Measurements from ENCODE around the gene KCNB1. TPM values are rescaled to one million over a fixed set of nuclear protein-coding genes. Genes with fewer than 3 reads are reported as not detected.

Gene KCNB1
- total RNA-seq, 2 donors from 2014 or later: 0.52 to 3.3 TPM

DNA sequence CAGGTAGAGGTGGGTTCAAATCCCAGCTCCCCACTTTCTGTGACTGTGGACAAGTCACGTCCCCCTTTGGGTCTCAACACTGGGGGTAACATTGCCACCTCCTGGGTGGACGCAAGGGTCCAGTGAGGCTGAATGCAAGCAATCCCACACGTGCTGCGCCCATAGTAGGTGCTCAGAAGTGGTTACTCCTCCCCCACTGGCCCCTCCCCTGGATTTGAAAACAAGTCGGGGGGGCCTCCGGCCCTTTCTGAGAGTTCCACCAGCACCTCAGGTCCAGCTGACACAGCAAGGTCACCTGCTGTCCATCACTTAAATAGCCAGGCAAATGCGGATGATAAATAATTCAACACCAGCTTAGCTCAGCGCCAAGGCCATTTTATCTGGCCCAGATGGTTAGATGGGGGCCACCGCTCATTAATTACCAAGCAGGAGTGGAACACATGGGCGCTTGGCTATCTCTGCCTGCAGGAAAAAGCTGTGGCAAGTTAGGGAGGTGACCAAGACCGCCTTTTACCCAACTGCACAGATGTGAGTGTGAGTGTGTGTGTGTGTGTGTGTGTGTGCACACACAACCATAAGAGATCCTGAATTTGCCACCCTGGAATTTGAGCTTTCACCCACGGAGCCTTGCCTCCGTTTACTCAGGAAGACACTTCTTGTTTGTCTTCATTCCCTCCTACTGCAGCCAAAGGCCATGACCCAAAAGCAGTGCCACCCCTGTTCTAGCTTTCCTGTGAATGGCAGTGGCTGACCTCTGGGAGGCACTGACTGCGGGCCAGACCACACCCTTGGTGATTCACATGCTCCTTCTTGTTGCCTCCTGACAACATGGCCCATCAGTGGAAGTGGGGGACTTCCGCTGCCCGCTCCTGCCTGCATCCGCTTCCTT is 34.7 kb upstream of the KCNB1 start:
- H3K27me3 ChIP-seq: no peaks in the 10 kb centered on the region
- no peak for DNase-seq
- WGBS, 2 donors: 65% methylated on average over 14 to 17 of the region's 17 CpGs
- no peaks in the 10 kb centered on the region for H3K36me3 ChIP-seq (replicated peaks in 1 of 2; ENCODE audit: insufficient read depth in 1 of 2, low read depth in 2 of 2)
- H3K9me3 ChIP-seq: no peaks in the 10 kb centered on the region
- H3K27ac ChIP-seq: no peak overlapping the region
- no peaks in the 10 kb centered on the region for H3K4me1 ChIP-seq
- intact Hi-C loops (cut with DNase I): no loop called here
- no peak overlapping the region for H3K4me3 ChIP-seq
- ATAC-seq: no peak
- TF ChIP-seq, protein P1, sequence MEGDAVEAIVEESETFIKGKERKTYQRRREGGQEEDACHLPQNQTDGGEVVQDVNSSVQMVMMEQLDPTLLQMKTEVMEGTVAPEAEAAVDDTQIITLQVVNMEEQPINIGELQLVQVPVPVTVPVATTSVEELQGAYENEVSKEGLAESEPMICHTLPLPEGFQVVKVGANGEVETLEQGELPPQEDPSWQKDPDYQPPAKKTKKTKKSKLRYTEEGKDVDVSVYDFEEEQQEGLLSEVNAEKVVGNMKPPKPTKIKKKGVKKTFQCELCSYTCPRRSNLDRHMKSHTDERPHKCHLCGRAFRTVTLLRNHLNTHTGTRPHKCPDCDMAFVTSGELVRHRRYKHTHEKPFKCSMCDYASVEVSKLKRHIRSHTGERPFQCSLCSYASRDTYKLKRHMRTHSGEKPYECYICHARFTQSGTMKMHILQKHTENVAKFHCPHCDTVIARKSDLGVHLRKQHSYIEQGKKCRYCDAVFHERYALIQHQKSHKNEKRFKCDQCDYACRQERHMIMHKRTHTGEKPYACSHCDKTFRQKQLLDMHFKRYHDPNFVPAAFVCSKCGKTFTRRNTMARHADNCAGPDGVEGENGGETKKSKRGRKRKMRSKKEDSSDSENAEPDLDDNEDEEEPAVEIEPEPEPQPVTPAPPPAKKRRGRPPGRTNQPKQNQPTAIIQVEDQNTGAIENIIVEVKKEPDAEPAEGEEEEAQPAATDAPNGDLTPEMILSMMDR (IDR thresholded peaks at IDR 0.05): no peak

DNA sequence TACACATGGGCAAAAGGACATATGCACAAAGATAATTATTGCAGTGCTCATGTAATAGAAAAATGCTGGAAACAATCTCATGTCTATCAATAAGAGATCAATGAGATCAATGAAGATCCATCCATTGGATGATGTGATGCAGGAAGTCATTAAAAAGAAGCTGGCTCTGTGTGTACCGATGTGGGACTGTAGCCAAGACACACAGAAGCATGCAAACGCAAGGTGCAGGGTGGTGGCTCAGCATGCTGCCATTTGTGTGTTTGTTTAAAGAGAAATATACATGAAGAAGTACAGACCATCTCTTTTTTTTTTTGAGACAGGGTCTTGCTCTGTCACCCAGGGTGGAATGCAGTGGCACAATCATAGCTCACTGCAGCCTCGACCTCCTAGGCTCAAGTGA is 33.1 kb upstream of the KCNB1 start:
- DNase-seq: peak in 1 of 4 donors; percentile 18
- Histone ChIP-seq H3K4me1 (no peaks in the 10 kb centered on the region), H3K4me3 (no peak overlapping the region), H3K27me3 (no peaks in the 10 kb centered on the region), H3K27ac (no peak overlapping the region), H3K36me3 (replicated peaks in 1 of 2; ENCODE audit: insufficient read depth in 1 of 2, low read depth in 2 of 2) (no peaks in the 10 kb centered on the region), H3K9me3 (no peaks in the 10 kb centered on the region)
- TF ChIP-seq POLR2A (IDR thresholded peaks at IDR 0.05): no peak
- intact Hi-C loops (cut with DNase I): no loop called here
- no peak for ATAC-seq
- 22 to 28% methylated on average over 3 of the region's 3 CpGs for WGBS, 2 donors

- Histone ChIP-seq H3K27ac (no peak overlapping the region), H3K4me3 (no peak overlapping the region), H3K9me3 (no peaks in the 10 kb centered on the region), H3K4me1 (no peaks in the 10 kb centered on the region), H3K36me3 (replicated peaks in 1 of 2; ENCODE audit: insufficient read depth in 1 of 2, low read depth in 2 of 2) (no peaks in the 10 kb centered on the region), H3K27me3 (no peaks in the 10 kb centered on the region)
- ATAC-seq: no peak
- intact Hi-C loops (cut with DNase I): no loop called here
- WGBS, 2 donors: 67 to 77% methylated on average over 1 to 2 of the region's 2 CpGs
- TF ChIP-seq, protein P1 (IDR thresholded peaks at IDR 0.05): no peak
- TF ChIP-seq POLR2A (IDR thresholded peaks at IDR 0.05): no peak
- no peak for DNase-seq
Observed at GRCh38 chr20:49513517-49513916, 31.0 kb upstream of the KCNB1 start.

DNA sequence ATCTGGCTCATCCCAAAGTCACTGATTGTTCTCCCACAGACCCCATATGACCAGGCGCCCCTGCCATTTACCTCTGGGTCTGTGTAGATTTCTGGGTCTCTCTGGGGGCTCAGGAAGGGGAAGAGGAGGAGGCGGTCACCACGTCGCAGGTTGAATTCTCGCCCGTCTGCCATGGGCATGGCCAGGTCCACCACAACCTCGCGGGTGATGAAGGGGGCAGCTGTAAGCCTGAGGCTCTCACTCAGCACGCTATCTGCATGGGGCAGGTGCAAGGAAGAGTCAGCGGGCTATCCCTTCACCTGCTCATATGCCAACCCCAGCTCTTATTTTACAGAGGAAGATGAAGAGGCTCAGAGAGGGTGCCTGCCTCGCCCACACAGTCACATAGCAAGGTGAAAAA is 30.5 kb upstream of the KCNB1 start:
- intact Hi-C loops (cut with DNase I): no loop called here
- Histone ChIP-seq H3K9me3 (no peaks in the 10 kb centered on the region), H3K36me3 (replicated peaks in 1 of 2; ENCODE audit: insufficient read depth in 1 of 2, low read depth in 2 of 2) (no peaks in the 10 kb centered on the region), H3K27ac (no peak overlapping the region), H3K27me3 (no peaks in the 10 kb centered on the region), H3K4me3 (no peak overlapping the region), H3K4me1 (no peaks in the 10 kb centered on the region)
- 74 to 83% methylated on average over 11 of the region's 11 CpGs for WGBS, 2 donors
- ATAC-seq: no peak
- DNase-seq: no peak
- TF ChIP-seq, protein P1 (IDR thresholded peaks at IDR 0.05): no peak
- TF ChIP-seq POLR2A (IDR thresholded peaks at IDR 0.05): no peak

DNA sequence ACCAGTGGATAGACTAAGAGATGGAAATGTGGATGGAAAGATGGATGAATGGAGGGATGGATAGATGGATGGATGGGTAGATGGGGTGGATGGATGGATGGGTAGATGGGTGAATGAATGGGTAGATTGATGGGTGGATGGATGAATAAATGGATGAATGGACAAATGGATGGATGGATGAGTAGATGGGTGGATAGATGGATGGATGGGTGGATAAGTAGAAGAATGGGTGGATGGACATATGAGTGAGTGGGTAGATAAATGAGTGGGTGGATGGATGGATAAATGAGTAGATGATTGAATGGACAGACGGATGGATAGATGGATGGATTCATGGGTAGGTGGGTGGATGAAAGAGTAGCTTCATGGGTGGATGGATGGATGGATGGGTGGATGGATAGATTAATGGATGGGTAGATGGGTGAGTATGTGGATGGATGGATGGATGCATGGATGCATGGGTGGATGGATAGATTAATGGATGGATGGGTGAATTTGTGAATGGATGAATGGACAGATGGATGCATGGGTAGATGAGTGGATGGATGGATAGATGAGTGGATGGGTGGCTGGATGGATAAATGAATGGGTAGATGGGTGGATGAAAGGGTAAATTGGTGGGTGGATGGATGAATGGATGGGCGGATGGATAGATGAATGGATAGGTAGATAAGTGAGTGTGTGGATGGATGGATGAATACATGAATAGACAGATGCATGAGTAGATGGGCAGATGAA is 29.5 kb upstream of the KCNB1 start:
- H3K9me3 ChIP-seq: no peaks in the 10 kb centered on the region
- H3K4me1 ChIP-seq: no peaks in the 10 kb centered on the region
- DNase-seq: no peak
- H3K27me3 ChIP-seq: no peaks in the 10 kb centered on the region
- no peak overlapping the region for H3K4me3 ChIP-seq
- no peak for ATAC-seq
- 49 to 58% methylated on average over 2 of the region's 2 CpGs for WGBS, 2 donors
- TF ChIP-seq, protein P1 (IDR thresholded peaks at IDR 0.05): no peak
- TF ChIP-seq POLR2A (IDR thresholded peaks at IDR 0.05): no peak
- no peaks in the 10 kb centered on the region for H3K36me3 ChIP-seq (replicated peaks in 1 of 2; ENCODE audit: insufficient read depth in 1 of 2, low read depth in 2 of 2)
- no peak overlapping the region for H3K27ac ChIP-seq
- intact Hi-C loops (cut with DNase I): no loop called here
